ENCODE measurements around the gene PTGDR2. TPM values are rescaled to one million over a fixed set of nuclear protein-coding genes. Genes with fewer than 3 reads are reported as not detected.
"Not testable (repeated sequence)": the region's sequence is repeated elsewhere in the genome, so short reads cannot be mapped to it uniquely, and the experiment has no call there.

The PTGDR2 gene
- polyA plus RNA-seq, 10 donors: 0.63 to 2.1 (median 1.2) TPM

GRCh38 chr11:60842668-60843600 is 12.8 kb downstream of the PTGDR2 start:
- no peak for DNase-seq

- peak; percentile 95 to 99 (median 99) for DNase-seq
These were observed 13.7 kb downstream of the PTGDR2 start, which contains the start of gene CCDC86 for GRCh38 chr11:60841797-60842667. Gene CCDC86, plus strand, starts transcription at chr11:60842113. Its CDS starts 12 bp downstream, at chr11:60842125.

- peak; percentile 89 to 94 (median 91) for DNase-seq
These were observed 15.0 kb downstream of the PTGDR2 start for GRCh38 chr11:60840470-60841430.

GRCh38 chr11:60838132-60838531 is 17.6 kb downstream of the PTGDR2 start:
- no peak for DNase-seq

GRCh38 chr11:60836866-60837515 is 18.8 kb downstream of the PTGDR2 start:
- no peak for DNase-seq

GRCh38 chr11:60835534-60835846 is 20.3 kb downstream of the PTGDR2 start:
- DNase-seq: no peak

- no peak for DNase-seq
These were observed 20.8 kb downstream of the PTGDR2 start for GRCh38 chr11:60834742-60835533.

- no peak for DNase-seq
These were observed 24.2 kb downstream of the PTGDR2 start for GRCh38 chr11:60831501-60832079.

GRCh38 chr11:60831143-60831500 is 24.6 kb downstream of the PTGDR2 start:
- DNase-seq: peak; percentile 63 to 87 (median 80)

GRCh38 chr11:60830478-60831142 is 25.1 kb downstream of the PTGDR2 start:
- no peak for DNase-seq

GRCh38 chr11:60825790-60826189 is 30.0 kb downstream of the PTGDR2 start:
- no peak for DNase-seq

- no peak for DNase-seq
These were observed 30.6 kb downstream of the PTGDR2 start for GRCh38 chr11:60825118-60825517.

- DNase-seq: not testable (repeated sequence)
These were observed 31.9 kb downstream of the PTGDR2 start for GRCh38 chr11:60823745-60824306.

GRCh38 chr11:60821827-60822599 is 33.7 kb downstream of the PTGDR2 start:
- no peak for DNase-seq

- DNase-seq: no peak
These were observed 37.7 kb downstream of the PTGDR2 start for GRCh38 chr11:60818057-60818456.

- no peak for DNase-seq
These were observed 39.1 kb downstream of the PTGDR2 start for GRCh38 chr11:60816590-60817157.

GRCh38 chr11:60814112-60814511 is 41.6 kb downstream of the PTGDR2 start:
- no peak for DNase-seq

GRCh38 chr11:60813324-60813723 is 42.4 kb downstream of the PTGDR2 start:
- DNase-seq: no peak

Measured in muscle of back (tissue), 11 donors.